GM18867 (cell line): ENCODE measurements around the gene ATG9B.

Source experiments
- ATAC-seq: cut with Tn5 transposase; IDR thresholded peaks from one replicate; pipeline ENCODE4 v1.9.1; 2021; ENCODE audit warnings: mild to moderate bottlenecking, moderate library complexity; ENCODE audit not compliant: unreplicated experiment

ATG9B gene

GRCh38 chr7:151001546-151001945 lies 22.7 kb downstream of the ATG9B start:
- no peak for ATAC-seq

- no peak for ATAC-seq
Observed at GRCh38 chr7:151000897-151001495, 23.3 kb downstream of the ATG9B start.

DNA sequence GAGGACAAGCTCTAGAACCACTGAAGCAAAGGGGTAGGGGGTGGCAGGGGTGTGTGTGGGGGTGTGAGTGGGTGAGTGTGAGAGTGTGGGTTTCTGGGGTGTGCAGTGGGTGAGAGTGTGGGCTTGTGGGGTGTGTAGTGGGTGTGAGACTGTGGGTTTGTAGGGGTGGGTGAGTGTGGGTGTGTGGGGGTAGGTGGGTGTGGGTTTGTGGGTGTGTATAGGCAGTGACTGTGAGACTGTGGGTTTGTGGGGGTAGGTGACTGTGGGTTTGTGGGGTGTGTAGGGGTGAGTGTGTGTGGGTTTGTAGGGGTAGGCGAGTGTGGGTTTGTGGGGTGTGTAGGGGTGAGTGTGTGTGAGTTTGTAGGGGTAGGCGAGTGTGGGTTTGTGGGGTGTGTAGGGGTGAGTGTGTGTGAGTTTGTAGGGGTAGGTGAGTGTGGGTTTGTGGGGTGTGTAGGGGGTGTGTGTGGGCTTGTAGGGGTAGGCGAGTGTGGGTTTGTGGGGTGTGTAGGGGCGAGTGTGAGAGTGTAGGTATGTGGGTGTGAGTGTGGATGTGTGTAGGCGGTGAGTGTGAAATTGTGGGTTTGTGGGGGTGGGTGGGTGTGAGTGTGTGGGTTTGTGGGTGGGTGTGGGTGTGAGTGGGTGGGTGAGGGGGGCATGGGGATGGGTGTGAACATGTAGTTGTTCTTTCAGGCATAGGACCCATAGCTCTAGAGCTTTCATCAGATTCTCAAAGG lies 24.6 kb downstream of the ATG9B start:
- ATAC-seq: no peak

DNA sequence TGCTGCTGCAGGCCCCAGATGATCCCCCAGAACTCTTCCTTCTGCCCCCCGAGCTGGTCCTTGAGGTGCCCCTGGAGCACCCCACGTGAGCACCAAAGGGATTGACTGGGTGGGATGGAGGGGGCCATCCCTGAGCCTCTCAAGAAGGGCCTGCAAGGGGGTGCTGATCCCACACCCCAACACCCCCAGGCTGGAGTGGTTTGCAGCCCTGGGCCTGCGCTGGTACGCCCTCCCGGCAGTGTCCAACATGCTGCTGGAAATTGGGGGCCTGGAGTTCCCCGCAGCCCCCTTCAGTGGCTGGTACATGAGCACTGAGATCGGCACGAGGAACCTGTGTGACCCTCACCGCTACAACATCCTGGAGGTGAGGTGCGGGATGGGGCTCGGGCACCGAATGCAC lies 25.3 kb downstream of the ATG9B start:
- no peak for ATAC-seq

- ATAC-seq: no peak
Observed at GRCh38 chr7:150998341-150998740, 26.0 kb downstream of the ATG9B start.

GRCh38 chr7:150997817-150998216 lies 26.5 kb downstream of the ATG9B start:
- no peak for ATAC-seq

DNA sequence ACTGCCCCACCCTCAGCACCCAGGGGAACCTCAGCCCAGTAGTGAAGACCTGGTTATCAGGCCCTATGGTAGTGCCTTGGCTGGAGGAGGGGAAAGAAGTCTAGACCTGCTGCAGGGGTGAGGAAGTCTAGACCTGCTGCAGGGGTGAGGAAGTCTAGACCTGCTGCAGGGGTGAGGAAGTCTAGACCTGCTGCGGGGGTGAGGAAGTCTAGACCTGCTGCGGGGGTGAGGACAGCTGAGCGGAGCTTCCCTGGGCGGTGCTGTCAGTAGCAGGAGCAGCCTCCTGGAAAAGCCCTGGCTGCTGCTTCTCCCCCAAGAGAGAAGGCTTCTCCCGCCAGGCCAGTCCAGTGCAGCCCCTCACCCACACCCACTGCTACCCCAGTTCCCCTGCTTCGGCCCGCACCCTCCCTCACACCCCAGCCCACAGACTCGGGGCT lies 27.2 kb downstream of the ATG9B start:
- ATAC-seq: no peak

DNA sequence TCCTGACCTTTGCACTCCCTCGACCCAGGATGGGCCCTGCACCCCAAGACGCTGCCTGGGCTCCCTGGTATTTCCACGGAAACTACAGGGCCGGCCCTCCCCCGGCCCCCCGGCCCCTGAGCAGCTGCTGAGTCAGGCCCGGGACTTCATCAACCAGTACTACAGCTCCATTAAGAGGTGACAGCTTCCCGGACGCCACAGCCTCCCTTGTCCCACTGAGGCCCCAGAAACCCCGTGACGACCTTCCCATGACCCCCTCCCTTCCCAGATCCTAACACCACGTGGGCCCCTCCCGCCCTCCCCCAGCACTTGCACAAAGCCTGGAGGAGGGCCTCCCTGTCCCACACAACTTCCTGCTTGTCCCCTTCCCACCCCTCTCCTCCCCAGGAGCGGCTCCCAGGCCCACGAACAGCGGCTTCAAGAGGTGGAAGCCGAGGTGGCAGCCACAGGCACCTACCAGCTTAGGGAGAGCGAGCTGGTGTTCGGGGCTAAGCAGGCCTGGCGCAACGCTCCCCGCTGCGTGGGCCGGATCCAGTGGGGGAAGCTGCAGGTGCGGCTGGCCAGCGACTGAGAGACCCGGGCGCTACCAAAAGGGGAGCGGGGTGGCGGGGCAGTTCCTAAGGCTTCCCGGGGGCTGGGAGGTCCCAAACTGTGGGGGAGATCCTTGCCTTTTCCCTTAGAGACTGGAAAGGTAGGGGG lies 27.8 kb downstream of the ATG9B start:
- no peak for ATAC-seq

DNA sequence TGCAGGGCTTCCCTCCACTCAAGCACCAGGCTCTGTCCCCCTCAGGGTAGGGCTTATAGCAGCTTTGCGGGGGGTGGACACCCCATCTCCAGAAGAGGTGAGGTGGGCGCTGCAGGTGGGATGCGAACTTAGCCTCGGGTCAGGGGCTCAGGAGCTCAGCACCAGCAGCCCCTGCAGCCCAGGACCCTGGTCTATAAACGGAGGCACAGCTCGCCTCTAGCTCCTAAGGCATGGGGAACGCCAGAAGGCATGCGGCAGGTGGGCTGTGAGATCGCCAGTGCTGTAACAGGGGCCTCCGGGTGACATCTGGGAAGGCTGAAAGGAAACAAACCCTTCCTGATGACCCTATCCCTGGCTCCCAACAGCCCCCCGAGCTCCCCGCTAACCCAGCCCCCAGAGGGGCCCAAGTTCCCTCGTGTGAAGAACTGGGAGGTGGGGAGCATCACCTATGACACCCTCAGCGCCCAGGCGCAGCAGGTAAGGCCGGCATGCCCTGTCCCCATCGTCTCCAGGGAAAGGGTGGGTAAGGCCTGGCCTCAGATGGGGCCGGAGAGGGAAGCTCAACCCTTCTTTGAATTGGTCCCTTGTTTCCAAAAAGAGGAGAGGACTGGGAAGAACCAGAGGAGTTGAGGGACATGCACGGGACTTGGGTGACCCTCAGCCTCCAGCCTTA lies 29.3 kb downstream of the ATG9B start:
- no peak for ATAC-seq

- no peak for ATAC-seq
Observed at GRCh38 chr7:150994141-150994837, 30.0 kb downstream of the ATG9B start.

DNA sequence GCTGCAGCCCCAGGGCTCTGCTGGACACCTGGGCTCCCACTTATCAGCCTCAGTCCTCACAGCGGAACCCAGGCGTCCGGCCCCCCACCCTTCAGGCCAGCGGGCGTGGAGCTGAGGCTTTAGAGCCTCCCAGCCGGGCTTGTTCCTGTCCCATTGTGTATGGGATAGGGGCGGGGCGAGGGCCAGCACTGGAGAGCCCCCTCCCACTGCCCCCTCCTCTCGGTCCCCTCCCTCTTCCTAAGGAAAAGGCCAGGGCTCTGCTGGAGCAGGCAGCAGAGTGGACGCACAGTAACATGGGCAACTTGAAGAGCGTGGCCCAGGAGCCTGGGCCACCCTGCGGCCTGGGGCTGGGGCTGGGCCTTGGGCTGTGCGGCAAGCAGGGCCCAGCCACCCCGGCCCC lies 30.8 kb downstream of the ATG9B start:
- ATAC-seq: no peak

DNA sequence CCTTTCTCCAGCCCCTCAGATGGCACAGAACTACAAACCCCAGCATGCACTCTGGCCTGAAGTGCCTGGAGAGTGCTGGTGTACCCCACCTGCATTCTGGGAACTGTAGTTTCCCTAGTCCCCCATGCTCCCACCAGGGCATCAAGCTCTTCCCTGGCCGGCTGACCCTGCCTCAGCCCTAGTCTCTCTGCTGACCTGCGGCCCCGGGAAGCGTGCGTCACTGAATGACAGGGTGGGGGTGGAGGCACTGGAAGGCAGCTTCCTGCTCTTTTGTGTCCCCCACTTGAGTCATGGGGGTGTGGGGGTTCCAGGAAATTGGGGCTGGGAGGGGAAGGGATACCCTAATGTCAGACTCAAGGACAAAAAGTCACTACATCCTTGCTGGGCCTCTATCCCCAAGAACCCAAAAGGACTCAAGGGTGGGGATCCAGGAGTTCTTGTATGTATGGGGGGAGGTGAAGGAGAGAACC lies 31.4 kb downstream of the ATG9B start:
- ATAC-seq: peak; percentile 67

DNA sequence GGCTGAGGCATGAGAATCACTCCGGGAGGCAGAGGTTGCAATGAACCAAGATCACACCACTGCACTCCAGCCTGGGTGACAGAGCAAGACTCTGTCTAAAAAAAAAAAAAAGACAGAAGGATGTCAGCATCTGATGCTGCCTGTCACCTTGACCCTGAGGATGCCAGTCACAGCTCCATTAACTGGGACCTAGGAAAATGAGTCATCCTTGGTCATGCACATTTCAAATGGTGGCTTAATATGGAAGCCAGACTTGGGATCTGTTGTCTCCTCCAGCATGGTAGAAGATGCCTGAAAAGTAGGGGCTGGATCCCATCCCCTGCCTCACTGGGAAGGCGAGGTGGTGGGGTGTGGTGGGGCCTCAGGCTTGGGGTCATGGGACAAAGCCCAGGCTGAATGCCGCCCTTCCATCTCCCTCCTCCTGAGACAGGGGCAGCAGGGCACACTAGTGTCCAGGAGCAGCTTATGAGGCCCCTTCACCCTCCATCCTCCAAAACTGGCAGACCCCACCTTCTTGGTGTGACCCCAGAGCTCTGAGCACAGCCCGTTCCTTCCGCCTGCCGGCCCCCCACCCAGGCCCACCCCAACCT lies 32.1 kb downstream of the ATG9B start:
- ATAC-seq: no peak

- ATAC-seq: no peak
Observed at GRCh38 chr7:150990416-150991186, 33.7 kb downstream of the ATG9B start, which contains the start of gene NOS3. TSS of gene NOS3 (plus strand) at chr7:150991017. CDS start at chr7:150993804, 2,787 bp downstream.

GRCh38 chr7:150989456-150989855 lies 34.8 kb downstream of the ATG9B start:
- ATAC-seq: no peak

DNA sequence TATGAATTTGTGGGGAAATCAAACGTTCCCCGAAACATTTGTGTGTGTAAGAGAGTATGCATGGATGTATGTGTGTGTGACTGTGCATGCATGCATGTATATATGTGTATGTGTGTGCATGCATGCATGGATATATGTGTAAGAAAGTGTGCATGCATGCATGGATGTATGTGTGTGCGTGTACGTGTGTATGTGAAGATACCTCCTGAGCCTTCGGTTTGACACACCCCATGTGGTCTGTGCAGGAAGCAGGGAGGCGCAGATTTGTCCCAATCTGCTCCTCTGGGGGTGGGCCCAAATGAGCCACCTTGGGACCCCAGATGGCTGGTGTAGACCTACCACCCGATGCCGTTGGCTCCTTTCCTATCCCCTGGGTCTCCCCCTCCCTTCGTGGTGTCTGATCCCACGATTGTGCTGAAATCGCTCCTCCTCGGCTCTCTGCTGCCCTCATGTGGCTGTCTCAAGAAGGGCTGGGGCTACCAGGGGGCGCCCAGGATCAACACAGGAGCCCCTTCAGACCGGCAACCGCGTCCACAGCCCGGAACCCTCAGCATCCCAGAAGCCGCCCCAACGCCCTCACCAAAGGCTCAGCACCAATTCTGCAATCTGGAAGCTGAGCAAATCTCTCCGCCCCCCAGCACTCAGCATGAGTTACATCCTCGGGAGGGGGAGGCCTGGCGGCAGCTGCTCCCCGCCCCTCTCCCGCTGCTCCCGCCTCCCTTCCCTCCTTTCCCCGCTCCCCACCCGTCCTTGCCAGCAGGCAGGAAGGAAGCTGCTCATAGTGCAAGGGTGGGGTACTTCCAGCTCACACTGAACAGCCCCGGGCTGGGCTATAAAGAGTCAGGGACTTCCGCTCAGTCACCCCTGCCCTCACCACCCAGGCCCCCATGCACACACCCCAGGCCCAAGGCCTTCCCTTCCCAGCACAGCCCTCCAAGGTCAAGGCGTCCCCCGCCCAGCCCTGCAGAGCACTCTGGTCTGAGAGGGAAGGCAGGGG lies 35.8 kb downstream of the ATG9B start:
- no peak for ATAC-seq

GRCh38 chr7:150986556-150986955 lies 37.7 kb downstream of the ATG9B start:
- no peak for ATAC-seq

GRCh38 chr7:150986099-150986512 lies 38.2 kb downstream of the ATG9B start:
- ATAC-seq: no peak
